ENCODE results near the gene QARS1. TPM values are rescaled to one million over a fixed set of nuclear protein-coding genes. Genes with fewer than 3 reads are reported as not detected.

QARS1 gene
- total and polyA plus RNA-seq, 3 donors from 2014 or later: 175 to 246 (median 198) TPM

DNA sequence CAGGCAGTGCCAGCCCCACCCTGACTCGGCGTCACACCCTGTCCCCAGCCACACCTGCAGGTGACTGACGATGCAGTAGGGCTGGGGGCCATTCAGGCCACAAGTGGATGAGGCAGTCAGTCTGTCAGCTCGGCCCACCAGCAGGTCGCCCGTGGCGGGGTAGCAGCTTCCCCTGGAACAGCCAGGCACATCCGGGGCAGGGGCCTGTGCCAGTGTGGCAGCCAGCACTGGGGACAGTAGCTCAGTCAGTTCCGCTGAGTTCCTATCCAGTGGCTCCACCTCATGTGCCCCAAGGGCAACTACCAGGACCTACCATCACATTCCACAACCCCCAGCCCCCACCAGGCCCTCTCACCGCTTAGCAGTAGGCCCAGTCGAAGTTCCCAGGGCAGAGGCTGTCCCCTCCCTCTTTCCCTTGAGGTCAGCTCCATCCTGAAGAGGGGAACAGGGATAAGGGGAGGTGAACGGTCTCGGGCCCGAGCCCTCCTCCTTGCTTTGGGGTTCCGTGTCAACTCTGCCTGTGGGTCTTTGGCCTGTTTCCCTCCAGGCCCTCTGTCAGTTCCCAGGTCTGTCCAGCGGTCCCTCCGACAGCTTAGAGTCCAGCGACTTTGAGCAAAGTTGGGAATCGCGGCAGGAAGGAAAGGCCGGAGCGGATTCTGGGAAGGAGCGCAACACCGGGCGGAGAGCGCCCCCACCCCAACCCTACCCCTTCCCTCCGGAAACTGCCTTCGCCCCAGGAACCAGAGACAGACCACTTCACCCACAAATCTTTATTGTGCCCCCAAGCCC lies 28.1 kb upstream of the QARS1 start, which contains the start of gene LAMB2:
Gene LAMB2, minus strand, starts transcription at position 614 of the 789 bp plus-strand sequence. Its CDS starts 183 bp downstream, at position 431.
- peak; percentile 92 for DNase-seq
- intact Hi-C loops (cut with DNase I; ENCODE audit: low total_unique reads): no loop called here
- Histone ChIP-seq H3K27me3 (no peaks in the 10 kb centered on the region), H3K27ac (peak within 1 kb of the TSS; percentile 80), H3K4me3 (peak within 1 kb of the TSS; percentile 64 to 81), H3K4me1 (peaks cover 30% of the 10 kb centered on the region), H3K36me3 (ENCODE audit: low read depth, missing control alignments) (no peaks in the 10 kb centered on the region), H3K9me3 (no peaks in the 10 kb centered on the region)
- TF ChIP-seq POLR2A (IDR thresholded peaks at IDR 0.05): no peak
- TF ChIP-seq, protein P1, sequence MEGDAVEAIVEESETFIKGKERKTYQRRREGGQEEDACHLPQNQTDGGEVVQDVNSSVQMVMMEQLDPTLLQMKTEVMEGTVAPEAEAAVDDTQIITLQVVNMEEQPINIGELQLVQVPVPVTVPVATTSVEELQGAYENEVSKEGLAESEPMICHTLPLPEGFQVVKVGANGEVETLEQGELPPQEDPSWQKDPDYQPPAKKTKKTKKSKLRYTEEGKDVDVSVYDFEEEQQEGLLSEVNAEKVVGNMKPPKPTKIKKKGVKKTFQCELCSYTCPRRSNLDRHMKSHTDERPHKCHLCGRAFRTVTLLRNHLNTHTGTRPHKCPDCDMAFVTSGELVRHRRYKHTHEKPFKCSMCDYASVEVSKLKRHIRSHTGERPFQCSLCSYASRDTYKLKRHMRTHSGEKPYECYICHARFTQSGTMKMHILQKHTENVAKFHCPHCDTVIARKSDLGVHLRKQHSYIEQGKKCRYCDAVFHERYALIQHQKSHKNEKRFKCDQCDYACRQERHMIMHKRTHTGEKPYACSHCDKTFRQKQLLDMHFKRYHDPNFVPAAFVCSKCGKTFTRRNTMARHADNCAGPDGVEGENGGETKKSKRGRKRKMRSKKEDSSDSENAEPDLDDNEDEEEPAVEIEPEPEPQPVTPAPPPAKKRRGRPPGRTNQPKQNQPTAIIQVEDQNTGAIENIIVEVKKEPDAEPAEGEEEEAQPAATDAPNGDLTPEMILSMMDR (IDR thresholded peaks at IDR 0.05): no peak
- 1 to 13% methylated on average over 23 to 28 of the region's 28 CpGs for WGBS, 2 donors

DNA sequence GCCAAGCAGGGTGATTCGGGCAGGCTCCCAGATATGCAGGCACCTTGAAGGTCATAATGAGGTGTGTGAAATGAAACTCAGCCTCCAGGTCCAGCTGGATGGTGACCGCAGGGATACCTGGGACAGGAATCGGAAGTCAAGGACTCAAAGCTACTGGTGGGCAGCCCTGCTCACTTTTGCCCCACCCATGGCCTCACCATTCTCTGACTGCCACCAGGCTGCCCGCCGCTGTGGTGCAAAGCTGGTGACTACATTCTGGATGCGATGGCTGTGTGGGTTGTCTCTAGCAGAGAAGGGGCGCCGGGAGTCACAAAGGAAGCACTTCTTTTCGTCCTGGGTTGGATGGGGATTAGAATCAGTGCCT lies 27.5 kb upstream of the QARS1 start:
- Histone ChIP-seq H3K4me1 (peaks cover 30% of the 10 kb centered on the region), H3K27ac (peak overlapping the region; percentile 80), H3K9me3 (no peaks in the 10 kb centered on the region), H3K4me3 (peak overlapping the region; percentile 64 to 81), H3K36me3 (ENCODE audit: low read depth, missing control alignments) (no peaks in the 10 kb centered on the region), H3K27me3 (no peaks in the 10 kb centered on the region)
- no peak for TF ChIP-seq POLR2A (IDR thresholded peaks at IDR 0.05)
- TF ChIP-seq, protein P1 (IDR thresholded peaks at IDR 0.05): no peak
- intact Hi-C loops (cut with DNase I; ENCODE audit: low total_unique reads): no loop called here
- WGBS, 2 donors: 28 to 46% methylated on average over 7 to 9 of the region's 9 CpGs
- no peak for DNase-seq

DNA sequence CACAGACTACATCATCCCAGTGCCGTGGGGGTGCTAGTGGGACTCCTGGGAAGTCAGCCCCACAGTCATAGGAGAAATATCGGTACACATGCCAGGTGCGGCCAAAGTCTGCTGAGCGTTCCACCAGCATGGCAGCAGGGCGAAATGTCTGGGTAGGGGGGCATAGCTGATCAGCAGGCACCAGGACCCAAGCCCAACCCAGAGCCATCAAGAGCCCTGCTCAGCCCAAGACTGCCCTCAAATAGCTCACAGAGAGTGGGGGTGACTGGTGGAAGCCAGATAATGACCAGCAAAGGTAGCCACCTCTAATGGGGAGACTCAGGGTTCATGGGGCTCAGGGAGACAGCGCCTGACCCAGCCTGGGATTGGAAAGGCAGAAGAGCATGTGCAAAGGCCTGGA lies 27.0 kb upstream of the QARS1 start:
- 94 to 100% methylated on average over 3 to 6 of the region's 6 CpGs for WGBS, 2 donors
- Histone ChIP-seq H3K27ac (no peak overlapping the region), H3K36me3 (ENCODE audit: low read depth, missing control alignments) (no peaks in the 10 kb centered on the region), H3K27me3 (no peaks in the 10 kb centered on the region), H3K9me3 (no peaks in the 10 kb centered on the region), H3K4me1 (peaks cover 30% of the 10 kb centered on the region), H3K4me3 (peak overlapping the region in 1 of 2 donors; percentile 81)
- TF ChIP-seq, protein P1 (IDR thresholded peaks at IDR 0.05): no peak
- no peak for TF ChIP-seq POLR2A (IDR thresholded peaks at IDR 0.05)
- intact Hi-C loops (cut with DNase I; ENCODE audit: low total_unique reads): no loop called here
- DNase-seq: no peak

DNA sequence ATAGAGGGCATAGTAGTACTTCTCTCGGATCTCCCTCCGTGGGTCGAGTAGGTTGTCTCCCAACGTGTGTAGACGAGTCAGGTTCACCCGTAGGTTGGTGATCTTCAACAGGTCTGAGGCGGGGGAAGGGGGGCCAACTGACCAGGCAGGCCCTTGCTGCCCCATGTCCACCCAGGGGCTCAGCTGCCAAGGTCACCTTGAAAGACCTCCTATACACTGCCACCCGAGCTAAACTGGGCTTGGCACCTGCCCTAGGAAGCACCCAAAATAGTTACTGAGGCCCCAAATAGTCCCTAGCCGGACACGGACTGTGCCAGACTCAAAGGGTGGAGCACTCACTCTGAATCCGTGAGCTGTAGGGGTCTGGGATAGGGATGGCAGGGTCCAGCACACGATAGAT lies 26.5 kb upstream of the QARS1 start:
- intact Hi-C loops (cut with DNase I; ENCODE audit: low total_unique reads): no loop called here
- H3K27me3 ChIP-seq: no peaks in the 10 kb centered on the region
- 75% methylated on average over 12 of the region's 12 CpGs; no CpG with 5 or more reads in 1 of the 2 donors for WGBS, 2 donors
- TF ChIP-seq POLR2A (IDR thresholded peaks at IDR 0.05): no peak
- TF ChIP-seq, protein P1 (IDR thresholded peaks at IDR 0.05): no peak
- peaks cover 30% of the 10 kb centered on the region for H3K4me1 ChIP-seq
- no peak overlapping the region for H3K27ac ChIP-seq
- H3K4me3 ChIP-seq: no peak overlapping the region
- DNase-seq: no peak
- H3K36me3 ChIP-seq (ENCODE audit: low read depth, missing control alignments): no peaks in the 10 kb centered on the region
- no peaks in the 10 kb centered on the region for H3K9me3 ChIP-seq

Data from testis (tissue), 3 donors.